GM10266 (cell line): ENCODE measurements around the gene SRGAP1.

Experiments used
- DNase-seq: peaks from one replicate; pipeline ENCODE4 v3.0.0; 2012; ENCODE audit errors: extremely low spot score
- CTCF ChIP-seq: IDR thresholded peaks from 2 replicates; pipeline ENCODE4 v1.5.1; 2012; ENCODE audit warnings: mild to moderate bottlenecking, low read depth; ENCODE audit not compliant: control insufficient read depth, insufficient read depth; ENCODE audit errors: missing control alignments

Gene SRGAP1

GRCh38 chr12:63994704-63995103 lies 150.2 kb downstream of the SRGAP1 start:
- no peak for TF ChIP-seq CTCF
- no peak for DNase-seq

- DNase-seq, result no peak
- no peak for TF ChIP-seq CTCF
Measured at GRCh38 chr12:63995512-63995911, 151.0 kb downstream of the SRGAP1 start.

- TF ChIP-seq CTCF, result no peak
- no peak for DNase-seq
Measured at GRCh38 chr12:63996556-63996955, 152.1 kb downstream of the SRGAP1 start.

- no peak for DNase-seq
- TF ChIP-seq CTCF, result no peak
Measured at GRCh38 chr12:63997198-63997597, 152.7 kb downstream of the SRGAP1 start.

- DNase-seq, result no peak
- no peak for TF ChIP-seq CTCF
Measured at GRCh38 chr12:63998584-63998983, 154.1 kb downstream of the SRGAP1 start.

- DNase-seq, result no peak
- TF ChIP-seq CTCF, result no peak
Measured at GRCh38 chr12:63999853-64000252, 155.4 kb downstream of the SRGAP1 start.

GRCh38 chr12:64001439-64001838 lies 156.9 kb downstream of the SRGAP1 start:
- no peak for DNase-seq
- TF ChIP-seq CTCF, result no peak
